ENCODE data around the gene RBM14. TPM values are rescaled to one million over a fixed set of nuclear protein-coding genes. Genes with fewer than 3 reads are reported as not detected.
A peak's percentile ranks its signal among the peaks of the same experiment; 100 is the strongest.

The RBM14 gene
- total and polyA plus RNA-seq, 2 of the 4 experiments (the other 2 are of a cell fraction) = 9.3 to 31.1 TPM

DNA sequence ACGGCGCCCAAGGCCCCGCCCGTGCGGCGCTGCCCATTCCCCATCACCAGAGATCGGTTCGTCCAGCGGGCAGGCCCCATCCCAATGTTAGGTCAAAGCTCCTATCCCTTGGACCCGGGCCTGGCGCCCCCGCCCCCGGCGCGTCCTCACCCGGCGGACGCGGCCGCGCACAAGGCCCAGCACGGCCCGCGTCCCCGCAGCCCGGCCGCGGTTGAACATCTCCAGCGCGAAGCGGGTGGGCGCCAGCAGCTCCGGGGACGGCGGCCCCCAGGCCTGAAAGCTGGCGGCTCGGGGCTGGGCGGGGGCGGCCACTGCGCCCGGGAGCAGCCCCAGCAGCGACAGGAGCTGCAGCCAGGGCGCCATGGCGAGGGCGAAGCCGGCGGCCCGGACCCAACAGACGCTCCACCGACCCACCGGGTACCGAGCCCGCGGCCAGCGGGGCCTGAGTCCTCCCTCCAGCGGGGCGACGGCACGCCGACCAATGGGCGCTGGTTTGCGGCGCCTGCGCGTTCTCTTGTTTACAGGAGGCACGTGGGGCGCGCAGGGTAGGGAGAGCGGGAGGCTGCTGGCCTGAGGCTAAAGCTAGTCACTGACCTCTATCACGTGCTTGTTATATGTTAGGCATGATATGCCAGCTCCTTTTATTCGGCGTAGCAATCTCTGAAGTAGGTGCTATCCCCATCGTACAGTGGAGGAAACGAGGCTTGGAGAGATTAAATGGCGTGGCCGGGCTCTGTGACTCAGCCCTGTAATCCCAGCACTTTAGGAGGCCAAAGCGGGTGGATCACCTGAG lies 48.1 kb upstream of the RBM14 start, which contains the start of gene CTSF:
TSS of gene CTSF (minus strand) at position 483 of the 793 bp plus-strand sequence. CDS start at position 363, 120 bp downstream.
- H3K79me1 ChIP-seq (ENCODE audit: low read depth in 1 of 2, low read length in 2 of 2) = no peaks in the 10 kb centered on the region
- H3K9me1 ChIP-seq (ENCODE audit: insufficient read depth, low read length) = peaks cover 6% of the 10 kb centered on the region; the same call in 1 of the 2 replicates
- in situ Hi-C loops (cut with MboI; ENCODE audit: low sequenced_read_pairs) = no loop called here
- dilution Hi-C loops (cut with HindIII; ENCODE audit: low sequenced_read_pairs, unreplicated experiment) = no loop called here
- H4K91ac ChIP-seq (ENCODE audit: insufficient read depth, low read depth, low read length) = no peak within 1 kb of the TSS
- H3K36me3 ChIP-seq (ENCODE audit: control insufficient read depth, insufficient read depth, low read length) = peaks cover 3% of the 10 kb centered on the region; the same call in 1 of the 2 replicates
- intact Hi-C loops (cut with micrococcal nuclease) = no loop called here
- no peak within 1 kb of the TSS for H2BK15ac ChIP-seq (ENCODE audit: low read depth, low read length)
- no peak within 1 kb of the TSS for H3K18ac ChIP-seq (ENCODE audit: low read depth, low read length)
- H2AK9ac ChIP-seq (replicated peaks; ENCODE audit: low read depth, low read length, poor library complexity) = peak within 1 kb of the TSS; percentile 78
- peak within 1 kb of the TSS; percentile 41 for H3K4me3 ChIP-seq (ENCODE audit: insufficient read depth, low read depth, low read length)
- H3K14ac ChIP-seq (replicated peaks; ENCODE audit: low read depth, low read length) = no peak within 1 kb of the TSS
- peak within 1 kb of the TSS; percentile 22; the same call in 1 of the 2 replicates for H3K4ac ChIP-seq (ENCODE audit: low read depth, low read length)
- H3K4me2 ChIP-seq (ENCODE audit: low read depth, low read length) = peak within 1 kb of the TSS; percentile 49
- no peaks in the 10 kb centered on the region for H4K20me1 ChIP-seq (ENCODE audit: insufficient read depth, low read length)
- peak within 1 kb of the TSS in 1 of 2 experiments; percentile 85; a peak in 2 of 4 replicates for H4K8ac ChIP-seq (ENCODE audit: low read depth in 2 of 2, low read length in 2 of 2)
- no peak within 1 kb of the TSS for H2BK5ac ChIP-seq (ENCODE audit: low read depth, low read length, poor library complexity, severe bottlenecking)
- CTCF ChIA-PET = interaction anchor here (1.0 kb wide), 1 partner anchor 110 kb away, joined by 4 read pairs; the partner anchor contains the start of gene RBM4B
- ATAC-seq (ENCODE audit: low read depth) (peak; percentile 98), DNase-seq (peak; percentile 49)
- H2BK120ac ChIP-seq (ENCODE audit: low read depth, low read length) = no peak within 1 kb of the TSS
- POLR2A ChIA-PET (ENCODE audit: unreplicated experiment) = interaction anchor here (0.6 kb wide), 1 partner anchor 70 kb away, joined by 4 read pairs; the partner anchor contains the start of gene RBM4
- H3K9me3 ChIP-seq (ENCODE audit: control insufficient read depth, insufficient read depth, low read length) = no peaks in the 10 kb centered on the region
- TF ChIP-seq BHLHE40 (IDR thresholded peaks at IDR 0.05; ENCODE audit: low read depth, low read length) (peak; percentile 94), POLR2A (IDR thresholded peaks at IDR 0.05; ENCODE audit: low read depth, low read length) (no peak), MXI1 (IDR thresholded peaks at IDR 0.05; ENCODE audit: borderline replicate concordance, low read depth, low read length) (peak; percentile 30; the same call in 1 of the 2 replicates), FOS (IDR thresholded peaks at IDR 0.05; ENCODE audit: low read depth, low read length) (no peak), USF2 (IDR thresholded peaks at IDR 0.05; ENCODE audit: low read depth, low read length) (peak; percentile 87), SMC3 (IDR thresholded peaks at IDR 0.05; ENCODE audit: low read depth, low read length) (no peak)
- no peak within 1 kb of the TSS for H3K56ac ChIP-seq (ENCODE audit: extremely low read depth, insufficient read depth, low read length)
- H3K23ac ChIP-seq (ENCODE audit: low read depth, low read length) = no peak within 1 kb of the TSS
- H3K27ac ChIP-seq (ENCODE audit: insufficient read depth, low read length) = no peak within 1 kb of the TSS
- peaks cover 3% of the 10 kb centered on the region; the same call in 1 of the 2 replicates for H3K4me1 ChIP-seq (ENCODE audit: control insufficient read depth, insufficient read depth, low read length)
- no peak within 1 kb of the TSS for H4K5ac ChIP-seq (ENCODE audit: low read depth, low read length)
- peaks cover 2% of the 10 kb centered on the region; the same call in 1 of the 2 replicates for H3K27me3 ChIP-seq (ENCODE audit: control insufficient read depth, insufficient read depth, low read length)
- 4% methylated on average over 42 of the region's 77 CpGs; no CpG with 5 or more reads in 1 of the 2 experiments for WGBS, 2 experiments (ENCODE audit: extremely low coverage in 2 of 2, insufficient read length in 1 of 2)
- H2AFZ ChIP-seq (replicated peaks; ENCODE audit: low read length, poor library complexity) = peak within 1 kb of the TSS; percentile 95
- H3K9ac ChIP-seq (ENCODE audit: low read depth, low read length) = no peak within 1 kb of the TSS
- H2BK20ac ChIP-seq (ENCODE audit: low read depth, low read length) = no peak within 1 kb of the TSS
- no peak within 1 kb of the TSS for H2AK5ac ChIP-seq (ENCODE audit: low read depth, low read length)
- BruUV-seq (replicated peaks) = no TSS peak

Measured in IMR-90 (cell line).